Measurements from ENCODE around the gene RPEL1.
A peak's percentile ranks its signal among the peaks of the same experiment; 100 is the strongest.
"Not testable (repeated sequence)": the region's sequence is repeated elsewhere in the genome, so short reads cannot be mapped to it uniquely, and the experiment has no call there.

Gene RPEL1

DNA sequence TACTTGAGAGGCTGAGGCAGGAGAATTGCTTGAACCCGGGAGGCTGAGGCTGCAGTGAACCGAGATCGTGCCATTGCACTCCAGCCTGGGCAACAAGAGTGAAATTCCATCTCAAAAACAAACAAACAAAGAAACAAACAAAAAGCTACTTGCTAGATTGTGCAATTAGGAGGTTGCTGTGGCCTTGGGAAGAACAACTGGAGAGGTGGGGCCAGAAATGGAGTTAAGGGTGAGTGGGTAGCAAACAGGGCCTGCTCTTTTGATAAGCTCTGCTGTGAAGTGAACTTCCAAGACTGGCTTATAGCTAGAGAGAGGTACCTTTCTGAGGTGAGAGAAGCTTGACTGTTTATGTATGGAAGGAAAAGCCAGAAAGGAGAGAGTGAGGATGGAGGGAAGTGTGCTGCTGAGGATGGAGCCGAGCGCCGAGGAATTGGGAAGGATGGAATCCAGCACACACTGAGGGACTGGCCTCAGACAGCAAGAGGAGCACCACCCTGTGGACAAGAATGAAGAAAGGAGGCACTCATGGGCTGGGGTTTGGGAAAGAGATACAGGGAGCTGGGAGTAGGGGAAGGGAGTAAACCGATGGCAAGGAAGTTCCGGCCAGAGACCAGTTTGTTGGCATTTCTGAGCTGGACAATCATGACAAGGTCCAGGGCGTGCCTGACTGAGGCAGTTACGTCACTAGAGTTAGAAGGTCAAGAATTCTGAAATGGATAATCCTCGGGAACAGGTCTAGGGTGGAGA is 7.0 kb upstream of the RPEL1 start:
- no peak for DNase-seq

DNA sequence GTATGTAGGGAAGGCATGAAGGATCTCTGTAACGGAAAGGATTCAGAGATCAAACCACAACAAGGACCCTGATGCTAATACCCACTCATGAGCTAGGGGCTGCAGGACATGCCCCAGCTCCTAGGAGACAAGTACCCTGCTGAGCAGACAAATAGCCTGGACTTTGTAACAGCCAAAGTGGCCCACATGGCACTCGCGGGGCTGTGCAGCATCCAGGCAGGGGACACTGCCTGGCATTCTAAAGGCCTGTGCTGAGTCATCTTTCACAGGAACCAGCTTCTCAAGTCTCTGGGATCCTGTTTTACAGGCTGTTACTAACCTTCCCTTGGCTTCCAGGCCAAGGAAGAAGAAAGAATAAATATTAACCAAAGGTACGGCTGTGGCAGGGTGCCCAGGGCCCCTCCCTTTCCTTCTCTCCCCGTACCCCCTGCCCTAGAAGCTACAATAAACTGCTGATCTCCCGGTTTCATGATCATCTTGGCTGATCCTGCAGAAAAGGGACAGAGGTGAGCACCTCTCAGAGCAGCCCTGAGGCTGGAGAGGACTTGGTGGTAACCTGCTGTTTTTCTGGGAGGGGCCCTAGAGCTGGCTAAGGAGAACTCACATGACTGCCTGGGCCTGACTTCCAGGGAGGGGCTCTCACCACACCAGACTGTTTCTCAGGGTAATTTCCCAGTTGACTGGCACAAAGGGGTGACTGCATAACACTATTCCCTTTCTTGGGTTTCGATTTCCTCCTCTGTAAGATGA is 4.2 kb upstream of the RPEL1 start:
- no peak for DNase-seq

DNA sequence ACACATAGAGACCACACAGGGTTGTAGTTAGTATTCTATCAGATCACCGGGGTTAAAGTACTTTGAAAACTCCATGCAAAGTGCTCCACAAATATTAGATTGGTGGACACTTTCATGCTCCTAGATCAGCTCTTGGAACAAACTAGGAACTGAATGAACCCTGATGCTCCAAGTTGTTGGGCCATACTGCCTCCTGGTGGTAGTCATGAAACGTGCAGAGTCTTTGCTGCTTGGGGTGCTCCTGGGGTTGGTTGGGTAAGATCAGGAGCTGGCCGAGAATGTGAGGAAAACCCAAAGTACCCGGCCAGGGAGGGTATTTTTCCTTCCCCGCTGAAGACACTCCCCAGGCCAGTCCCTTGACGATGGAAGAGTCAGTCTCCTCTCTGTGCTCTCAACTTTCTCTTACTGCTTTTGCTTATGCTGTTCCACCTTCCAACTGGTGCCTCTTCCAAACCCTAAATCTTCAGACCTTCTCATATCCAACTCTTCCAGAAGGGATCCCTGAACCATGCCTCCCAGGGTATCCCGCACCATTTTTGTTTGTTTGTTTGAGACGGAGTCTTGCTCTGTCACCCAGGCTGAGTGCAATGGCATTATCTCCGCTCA is 918 bp upstream of the RPEL1 start:
- DNase-seq, result peak; percentile 29

DNA sequence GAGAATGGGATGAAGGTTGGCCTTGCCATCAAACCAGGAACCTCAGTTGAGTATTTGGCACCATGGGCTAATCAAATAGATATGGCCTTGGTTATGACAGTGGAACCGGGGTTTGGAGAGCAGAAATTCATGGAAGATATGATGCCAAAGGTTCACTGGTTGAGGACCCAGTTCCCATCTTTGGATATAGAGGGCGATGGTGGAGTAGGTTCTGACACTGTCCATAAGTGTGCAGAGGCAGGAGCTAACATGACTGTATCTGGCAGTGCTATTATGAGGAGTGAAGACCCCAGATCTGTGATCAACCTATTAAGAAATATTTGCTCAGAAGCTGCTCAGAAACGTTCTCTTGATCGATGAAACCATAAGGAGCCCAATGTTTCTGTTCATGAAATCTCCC is 637 bp downstream of the RPEL1 start:
- no peak for DNase-seq

DNA sequence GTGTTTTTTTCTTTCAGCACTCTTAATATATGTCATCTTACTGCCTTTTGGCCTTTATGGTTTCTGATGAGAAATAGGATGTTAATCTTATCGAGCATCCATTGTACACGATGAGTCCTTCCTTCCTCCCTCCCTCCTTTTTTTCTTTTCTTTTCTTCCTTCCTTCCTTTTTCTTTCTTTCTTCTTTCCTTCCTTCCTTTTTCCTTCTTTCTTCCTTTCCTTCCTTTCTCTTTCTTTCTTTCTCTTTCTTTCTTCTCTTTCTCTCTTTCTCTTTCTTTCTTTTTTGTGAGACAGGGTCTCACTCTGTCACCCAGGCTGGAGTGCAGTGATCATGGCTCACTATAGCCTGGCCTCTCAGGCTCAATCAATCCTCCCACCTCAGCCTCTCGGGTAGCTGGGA is 8.4 kb downstream of the RPEL1 start:
- DNase-seq, result no peak

DNA sequence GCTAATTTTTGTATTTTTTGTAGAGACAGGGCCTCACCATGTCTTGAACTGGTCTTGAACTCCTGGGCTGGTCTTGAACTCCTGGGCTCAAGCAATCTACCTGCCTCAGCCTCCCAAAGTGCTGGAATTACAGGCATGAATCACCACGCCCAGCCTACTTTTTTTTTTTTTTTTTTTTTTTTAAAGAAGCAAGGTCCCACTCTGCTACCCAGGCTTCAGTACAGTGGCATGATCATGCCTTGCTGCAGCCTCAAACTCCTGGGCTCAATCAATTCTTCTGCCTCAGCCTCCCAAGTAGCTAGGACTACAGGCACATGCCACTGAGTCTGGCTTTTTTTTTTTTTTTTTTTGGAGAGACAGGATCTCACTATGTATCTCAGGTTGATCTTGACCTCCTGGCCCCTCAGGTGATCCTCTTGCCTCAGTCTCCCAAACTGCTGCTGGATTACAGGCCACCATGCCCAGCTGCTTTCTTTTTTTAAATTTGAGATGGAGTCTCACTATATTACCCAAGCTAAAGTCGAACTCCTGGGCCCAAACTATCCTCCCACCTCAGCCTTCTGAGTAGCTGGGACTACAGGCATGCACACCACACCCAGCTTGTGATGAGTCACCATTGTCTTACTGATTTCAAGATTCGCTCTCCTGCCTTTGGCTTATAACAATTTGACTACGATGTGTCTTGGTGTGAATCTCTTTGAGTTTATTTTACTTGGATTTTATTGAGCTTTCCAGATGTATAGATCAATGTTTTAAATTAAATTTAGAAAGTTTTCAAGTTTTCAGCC is 9.0 kb downstream of the RPEL1 start:
- DNase-seq, result no peak

DNA sequence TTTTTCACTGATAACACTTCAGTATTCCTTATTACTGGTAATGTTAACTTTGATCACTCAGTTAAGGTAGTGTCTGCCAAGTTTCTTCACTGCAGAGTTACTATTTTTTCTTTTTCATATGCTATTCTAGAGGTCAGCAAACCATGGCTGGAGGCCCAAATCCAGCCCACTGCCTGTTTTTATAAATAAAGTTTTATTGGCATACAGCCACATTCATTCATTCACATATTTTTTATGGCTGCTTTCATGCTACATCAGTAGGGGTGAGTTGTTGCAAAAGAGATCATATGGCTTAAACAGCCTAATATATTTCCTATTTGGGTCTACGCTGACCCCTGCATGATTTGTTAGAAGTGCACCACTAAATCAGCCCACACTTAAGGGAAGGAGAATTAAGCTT is 10.9 kb downstream of the RPEL1 start:
- no peak for DNase-seq

DNA sequence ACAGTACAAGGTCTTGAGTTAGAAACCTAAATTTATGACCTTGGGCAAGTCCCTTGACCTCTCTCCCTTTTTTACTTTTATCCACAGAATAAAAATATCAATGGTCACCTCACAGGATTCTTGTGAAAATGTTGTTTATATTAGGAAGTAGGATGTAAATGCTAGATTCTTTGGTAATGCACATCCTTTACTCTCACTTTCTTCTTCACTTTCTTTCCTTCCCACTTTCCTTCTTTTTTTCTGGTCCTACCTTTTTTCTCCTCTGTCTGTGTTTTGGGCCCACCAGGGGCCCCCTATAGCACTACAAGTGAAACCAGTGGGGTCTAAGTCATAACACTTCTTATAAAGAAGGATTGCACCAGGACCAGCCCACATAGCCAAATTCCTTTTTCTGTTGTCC is 12.1 kb downstream of the RPEL1 start:
- DNase-seq, result no peak

DNA sequence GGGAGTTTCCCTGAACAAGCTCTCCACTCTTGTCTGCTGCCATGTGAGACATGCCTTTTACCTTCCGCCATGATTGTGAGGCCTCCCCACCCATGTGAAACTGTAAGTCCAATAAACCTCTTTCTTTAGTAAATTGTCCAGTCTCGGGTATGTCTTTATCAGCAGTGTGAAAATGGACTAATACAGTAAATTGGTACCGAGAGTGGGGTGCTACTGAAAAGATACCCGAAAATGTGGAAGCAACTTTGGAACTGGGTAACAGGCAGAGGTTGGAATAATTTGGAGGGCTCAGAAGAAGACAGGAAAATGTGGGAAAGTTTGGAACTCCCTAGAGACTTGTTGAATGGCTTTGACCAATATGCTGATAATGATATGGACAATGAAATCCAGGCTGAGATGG is 13.2 kb downstream of the RPEL1 start:
- not testable (repeated sequence) for DNase-seq

DNA sequence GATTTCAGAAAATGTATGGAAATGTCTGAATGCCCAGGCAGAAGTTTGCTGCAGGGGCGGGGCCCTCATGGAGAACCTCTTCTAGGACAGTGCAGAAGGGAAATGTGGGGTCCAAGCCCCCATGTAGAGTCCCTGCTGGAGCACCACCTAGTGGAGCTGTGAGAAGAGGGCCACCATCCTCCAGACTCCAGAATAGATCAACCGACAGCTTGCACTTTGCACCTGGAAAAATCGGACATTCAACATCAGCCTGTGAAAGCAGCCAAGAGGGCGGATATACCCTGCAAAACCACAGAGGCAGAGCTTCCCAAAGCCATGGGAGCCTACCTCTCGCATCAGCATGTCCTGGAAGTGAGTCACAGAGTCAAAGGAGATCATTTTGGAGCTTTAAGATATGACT is 14.3 kb downstream of the RPEL1 start:
- no peak for DNase-seq

DNA sequence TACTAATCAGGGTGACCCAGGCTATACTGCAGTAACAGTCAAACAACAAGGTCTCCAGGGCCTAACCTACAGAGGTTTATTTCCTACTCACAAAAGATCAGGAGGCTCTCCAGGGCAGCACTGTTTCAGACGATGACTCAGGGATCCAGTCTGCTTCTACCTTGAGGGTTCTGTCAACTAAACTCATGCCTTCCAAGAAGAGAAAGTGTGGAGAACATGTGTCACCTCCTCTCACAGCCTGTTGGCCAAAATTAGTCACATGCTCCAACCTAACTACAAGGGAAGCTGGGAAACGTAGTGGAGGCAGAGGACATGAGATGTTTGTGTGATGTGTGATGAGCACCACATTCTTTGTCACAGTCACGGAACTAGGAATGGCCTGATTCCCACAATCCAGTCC is 16.5 kb downstream of the RPEL1 start:
- no peak for DNase-seq

DNA sequence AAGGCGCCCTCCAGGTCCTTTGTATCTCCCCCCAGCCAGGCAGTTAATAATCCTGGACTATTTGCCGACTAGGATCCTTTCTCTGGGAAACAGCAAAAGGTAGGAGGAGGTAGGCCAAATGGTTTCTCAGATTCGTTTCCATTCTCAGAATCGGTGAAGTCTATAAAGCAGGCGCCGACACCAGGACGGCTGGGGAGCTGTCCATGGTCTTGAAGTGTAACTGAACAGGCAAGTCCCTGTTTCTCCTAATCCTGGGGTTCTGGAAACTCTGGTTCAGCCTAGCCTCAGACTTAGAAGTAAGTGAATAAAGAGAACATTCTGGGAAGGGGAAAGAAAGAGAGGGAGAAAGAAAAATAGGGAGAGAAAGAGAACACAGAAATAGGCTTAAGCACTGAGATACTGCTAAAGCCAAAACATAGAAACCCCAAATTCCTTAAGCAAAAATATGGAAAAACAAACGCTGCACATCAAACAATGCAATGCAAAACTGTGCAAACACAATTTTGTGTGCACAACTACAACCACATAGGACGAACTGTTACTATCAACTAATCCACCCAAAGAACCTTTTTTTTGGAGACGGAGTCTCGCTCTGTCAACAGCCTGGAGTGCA is 20.1 kb downstream of the RPEL1 start:
- no peak for DNase-seq

DNA sequence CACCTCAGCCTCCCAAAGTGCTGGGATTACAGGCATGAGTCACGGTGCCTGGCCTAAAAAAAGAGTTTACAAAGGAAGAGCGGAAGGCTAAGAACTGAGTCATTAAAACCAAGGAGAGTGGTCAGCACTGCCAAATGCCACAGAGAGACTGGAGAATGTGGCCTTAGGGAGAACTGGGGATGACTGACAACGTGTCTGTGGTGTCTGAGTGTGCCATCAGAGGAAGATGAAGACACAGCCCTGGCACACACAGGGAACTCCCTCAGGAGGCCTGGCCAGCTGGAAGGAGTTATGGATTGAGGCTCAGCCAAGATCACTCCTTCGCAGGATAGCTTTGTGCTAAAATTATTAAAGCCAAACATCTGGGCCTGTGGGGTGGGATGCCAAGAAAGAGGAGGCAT is 27.4 kb downstream of the RPEL1 start:
- DNase-seq, result no peak

DNA sequence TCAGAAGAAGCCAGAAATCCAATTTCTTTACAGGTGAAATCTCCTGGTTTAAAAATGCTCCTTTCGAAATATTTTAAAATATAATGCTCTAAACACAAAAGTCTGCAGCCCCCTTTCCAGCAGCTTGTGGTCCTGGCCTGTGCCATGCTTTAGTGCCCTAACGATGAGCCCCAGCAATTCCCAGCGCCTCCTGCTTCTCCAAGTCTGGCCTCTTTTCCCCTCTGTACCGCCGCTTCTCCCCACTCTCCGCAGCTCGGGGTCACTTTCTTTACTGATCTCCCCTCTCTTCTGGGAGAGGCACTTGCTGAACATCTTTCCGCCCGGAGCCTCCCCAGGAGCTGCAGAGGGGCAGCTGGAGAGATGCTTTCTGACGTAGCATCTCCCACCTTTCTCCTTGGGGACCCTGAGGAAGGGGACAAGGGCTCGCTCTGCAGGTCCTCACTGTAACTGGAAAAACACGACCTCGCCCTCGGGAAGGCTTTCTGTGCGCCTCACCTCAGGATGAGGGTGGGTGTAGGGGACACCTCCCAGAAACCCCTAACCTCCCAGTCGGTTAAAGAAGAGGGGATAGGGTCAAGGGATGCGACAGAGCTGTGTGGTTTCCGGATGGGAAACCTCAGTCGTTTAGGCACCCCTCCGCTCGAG is 30.7 kb downstream of the RPEL1 start:
- no peak for DNase-seq

DNA sequence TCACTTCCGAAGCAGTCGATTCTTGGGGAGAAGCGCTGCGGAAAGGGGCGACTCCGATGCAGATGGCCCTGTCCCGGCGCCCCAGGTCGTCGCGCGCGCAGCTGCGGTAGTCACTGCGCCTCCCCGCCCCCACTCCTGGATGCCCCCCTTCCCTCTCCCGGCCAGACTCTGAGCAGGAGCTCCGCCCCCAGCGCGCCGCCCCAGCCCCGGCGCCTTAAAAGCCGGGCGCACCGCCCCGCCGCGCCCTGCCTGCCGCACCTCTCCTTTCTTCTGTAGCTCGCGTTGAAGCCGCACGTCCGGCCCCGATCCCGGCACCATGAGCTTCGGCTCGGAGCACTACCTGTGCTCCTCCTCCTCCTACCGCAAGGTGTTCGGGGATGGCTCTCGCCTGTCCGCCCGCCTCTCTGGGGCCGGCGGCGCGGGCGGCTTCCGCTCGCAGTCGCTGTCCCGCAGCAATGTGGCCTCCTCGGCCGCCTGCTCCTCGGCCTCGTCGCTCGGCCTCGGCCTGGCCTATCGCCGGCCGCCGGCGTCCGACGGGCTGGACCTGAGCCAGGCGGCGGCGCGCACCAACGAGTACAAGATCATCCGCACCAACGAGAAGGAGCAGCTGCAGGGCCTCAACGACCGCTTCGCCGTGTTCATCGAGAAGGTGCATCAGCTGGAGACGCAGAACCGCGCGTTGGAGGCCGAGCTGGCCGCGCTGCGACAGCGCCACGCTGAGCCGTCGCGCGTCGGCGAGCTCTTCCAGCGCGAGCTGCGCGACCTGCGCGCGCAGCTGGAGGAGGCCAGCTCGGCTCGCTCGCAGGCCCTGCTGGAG is 31.4 kb downstream of the RPEL1 start, which contains the start of gene INA:
INA (plus strand) TSS at position 243 of the 817 bp plus-strand sequence; CDS start at position 317, 74 bp downstream.
- peak; percentile 78 for DNase-seq

DNA sequence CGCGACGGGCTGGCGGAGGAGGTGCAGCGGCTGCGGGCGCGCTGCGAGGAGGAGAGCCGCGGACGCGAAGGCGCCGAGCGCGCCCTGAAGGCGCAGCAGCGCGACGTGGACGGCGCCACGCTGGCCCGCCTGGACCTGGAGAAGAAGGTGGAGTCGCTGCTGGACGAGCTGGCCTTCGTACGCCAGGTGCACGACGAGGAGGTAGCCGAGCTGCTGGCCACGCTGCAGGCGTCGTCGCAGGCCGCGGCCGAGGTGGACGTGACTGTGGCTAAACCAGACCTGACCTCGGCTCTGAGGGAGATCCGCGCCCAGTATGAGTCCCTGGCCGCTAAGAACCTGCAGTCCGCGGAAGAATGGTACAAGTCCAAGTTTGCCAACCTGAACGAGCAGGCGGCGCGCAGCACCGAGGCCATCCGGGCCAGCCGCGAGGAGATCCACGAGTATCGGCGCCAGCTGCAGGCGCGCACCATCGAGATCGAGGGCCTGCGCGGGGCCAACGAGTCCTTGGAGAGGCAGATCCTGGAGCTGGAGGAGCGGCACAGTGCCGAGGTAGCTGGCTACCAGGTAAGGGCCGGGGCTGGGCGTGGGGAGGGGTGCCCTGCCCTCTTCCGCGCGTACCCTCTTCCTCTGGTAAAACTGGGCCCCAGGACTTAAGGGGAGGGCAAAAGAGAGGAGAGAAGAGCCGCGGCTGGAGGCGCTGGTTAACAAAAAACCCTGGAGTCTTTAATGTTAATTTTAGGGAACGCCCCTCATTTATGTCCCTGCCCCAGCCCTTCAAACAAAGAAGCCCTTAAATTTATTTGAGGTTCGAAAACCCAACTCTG is 32.2 kb downstream of the RPEL1 start:
- DNase-seq, result peak; percentile 46

DNA sequence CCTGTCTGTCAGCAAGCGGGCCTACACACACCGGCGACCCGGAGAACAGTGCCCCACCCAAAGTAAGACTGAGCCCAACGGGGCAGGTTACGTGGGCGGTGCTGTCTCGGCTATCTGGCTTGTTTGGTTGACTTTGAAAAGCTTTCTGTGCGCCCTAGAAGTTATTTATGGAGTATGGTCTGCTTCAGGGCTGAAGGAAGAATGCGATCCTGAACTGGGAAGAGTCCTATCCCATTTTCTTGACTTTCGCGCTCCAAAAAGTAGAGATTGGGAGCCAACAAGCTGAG is 32.8 kb downstream of the RPEL1 start:
- no peak for DNase-seq

DNA sequence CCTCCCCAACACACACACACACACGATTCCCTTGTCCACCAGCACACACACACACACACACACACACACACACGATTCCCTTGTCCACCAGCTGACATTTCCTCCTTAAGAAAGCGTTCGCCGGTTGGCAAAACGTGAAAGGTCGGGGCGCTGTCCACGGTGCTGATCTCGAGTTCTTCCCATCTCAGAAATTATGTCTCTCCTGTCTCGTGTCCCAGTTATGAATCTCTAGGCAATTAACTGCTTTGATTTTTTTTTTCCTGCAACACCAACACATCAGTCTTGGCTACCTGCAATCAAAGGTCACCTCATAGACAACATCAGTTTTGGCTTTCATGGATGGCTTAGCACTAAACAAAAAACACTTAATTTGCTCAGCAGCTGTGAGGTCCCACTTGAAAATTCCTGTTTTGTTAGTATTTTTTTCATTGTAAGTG is 33.2 kb downstream of the RPEL1 start:
- DNase-seq, result no peak

DNA sequence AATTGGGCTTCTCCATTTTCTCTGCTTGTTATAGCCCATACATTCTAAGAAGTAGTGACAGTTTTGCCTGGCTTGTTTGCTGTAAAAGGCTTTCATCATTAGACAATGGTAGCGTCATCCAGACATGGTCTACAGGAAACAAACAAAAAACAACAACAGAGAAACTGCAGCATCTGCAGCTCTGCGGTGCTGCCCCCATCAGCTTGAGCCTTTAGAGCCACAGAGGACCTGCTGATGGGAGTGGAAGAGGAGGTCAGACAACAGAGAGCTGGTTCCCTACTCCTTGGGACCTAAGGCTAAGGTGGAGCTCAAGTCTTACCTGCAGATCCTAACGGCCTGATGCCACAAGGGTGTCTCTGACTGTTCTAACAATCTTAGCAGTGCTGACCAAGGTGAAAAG is 34.3 kb downstream of the RPEL1 start:
- DNase-seq, result peak; percentile 6

DNA sequence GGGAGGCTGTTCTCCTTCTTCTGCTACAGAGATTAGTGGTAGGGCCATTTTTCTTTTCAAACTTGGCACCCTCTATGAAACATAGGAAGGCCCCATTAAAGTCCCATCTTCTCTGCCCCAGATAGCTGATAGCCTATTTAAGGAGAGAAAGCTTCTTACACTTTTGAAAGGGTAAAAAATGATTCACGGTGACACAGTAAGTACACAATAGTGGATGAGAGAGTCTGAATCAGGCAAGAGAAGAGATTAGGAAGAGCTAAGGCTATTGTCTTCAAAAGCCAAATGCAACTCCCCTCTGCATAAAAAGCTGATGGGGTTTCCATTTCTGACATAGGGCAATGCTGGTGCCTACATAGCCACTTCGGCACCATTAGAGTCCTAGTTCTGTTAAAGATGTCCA is 34.8 kb downstream of the RPEL1 start:
- no peak for DNase-seq

DNA sequence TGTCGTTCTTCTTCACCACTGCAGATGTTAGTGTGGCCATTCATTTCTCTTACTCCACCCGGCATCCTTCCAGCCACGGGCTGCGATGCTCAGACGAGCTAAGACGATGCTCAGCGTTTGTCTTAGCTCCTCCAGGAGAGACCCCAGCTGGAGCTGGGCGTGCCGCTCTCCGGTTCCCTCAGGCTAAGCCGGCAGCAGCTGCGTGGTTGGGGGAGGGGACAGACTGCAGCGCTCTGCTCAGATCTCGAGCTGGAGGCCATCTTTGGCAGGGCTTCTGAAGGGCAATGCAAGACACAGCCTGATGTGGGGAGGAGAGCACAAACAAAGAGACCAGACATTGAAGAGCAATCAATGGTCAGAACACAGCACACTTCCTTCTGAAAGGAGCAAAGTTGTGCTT is 36.1 kb downstream of the RPEL1 start:
- DNase-seq, result peak; percentile 80

Data from NCI-H1092 treated with DMSO at 0.1 percent for 48 hours (cell line).